ENCODE results near the gene PLIN4. TPM values are rescaled to one million over a fixed set of nuclear protein-coding genes. Genes with fewer than 3 reads are reported as not detected.

PLIN4 gene
- polyA plus RNA-seq, 1 donor (not counting 4 experiments of a cell fraction or from before 2014, with no cell fraction given) = not detected

DNA sequence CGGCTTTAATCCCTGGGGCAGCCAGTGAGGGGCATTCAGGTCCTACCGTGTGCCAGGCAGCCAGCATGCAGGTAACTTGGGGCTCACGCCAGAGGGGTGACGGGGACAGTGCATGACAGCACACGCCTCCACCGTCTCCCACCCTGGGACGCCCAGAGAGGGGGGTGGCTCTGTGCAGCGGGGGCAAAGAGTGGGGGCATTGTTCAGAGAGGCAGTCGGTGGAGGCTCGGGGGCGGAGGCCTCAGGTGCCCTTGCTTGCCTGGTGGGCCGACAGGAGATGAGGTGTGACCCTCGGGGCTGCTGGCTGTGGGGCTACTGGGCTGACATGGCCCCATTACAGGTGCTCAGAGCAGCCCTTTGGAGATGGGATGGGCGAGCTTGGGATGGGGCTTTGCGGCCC lies 18.4 kb downstream of the PLIN4 start:
- H4K20me1 ChIP-seq (ENCODE audit: control insufficient read depth, extremely low read depth, insufficient read depth, low read length) = no peaks in the 10 kb centered on the region
- no peaks in the 10 kb centered on the region for H3K27me3 ChIP-seq (ENCODE audit: control insufficient read depth, extremely low read depth, insufficient read depth, low read length)
- H3K9me3 ChIP-seq (ENCODE audit: control insufficient read depth, low read depth, low read length) = no peaks in the 10 kb centered on the region
- no peaks in the 10 kb centered on the region for H3K9me1 ChIP-seq (ENCODE audit: control insufficient read depth, extremely low read depth, insufficient read depth, low read length)
- peaks cover 18 to 19% of the 10 kb centered on the region in 2 experiments for H3K36me3 ChIP-seq (ENCODE audit: control insufficient read depth in 2 of 2, extremely low read depth in 1 of 2, insufficient read depth in 2 of 2, low read length in 2 of 2)
- dilution Hi-C loops (cut with MboI; ENCODE audit: extremely low pct_ligation_motif_present, low sequenced_read_pairs) = no loop called here
- FAIRE-seq = no peak
- no peak overlapping the region for H3K27ac ChIP-seq (ENCODE audit: control insufficient read depth, insufficient read depth, low read length)
- no peak overlapping the region for H3K4me2 ChIP-seq (ENCODE audit: control insufficient read depth, extremely low read depth, insufficient read depth, low read depth, low read length)
- no peak overlapping the region for H3K9ac ChIP-seq (ENCODE audit: control insufficient read depth, extremely low read depth, insufficient read depth, low read length)
- no peak overlapping the region for H2AFZ ChIP-seq (ENCODE audit: control insufficient read depth, low read length)
- TF ChIP-seq EZH2 (IDR thresholded peaks at IDR 0.05; ENCODE audit: low read length) = no peak
- TF ChIP-seq, protein P1, sequence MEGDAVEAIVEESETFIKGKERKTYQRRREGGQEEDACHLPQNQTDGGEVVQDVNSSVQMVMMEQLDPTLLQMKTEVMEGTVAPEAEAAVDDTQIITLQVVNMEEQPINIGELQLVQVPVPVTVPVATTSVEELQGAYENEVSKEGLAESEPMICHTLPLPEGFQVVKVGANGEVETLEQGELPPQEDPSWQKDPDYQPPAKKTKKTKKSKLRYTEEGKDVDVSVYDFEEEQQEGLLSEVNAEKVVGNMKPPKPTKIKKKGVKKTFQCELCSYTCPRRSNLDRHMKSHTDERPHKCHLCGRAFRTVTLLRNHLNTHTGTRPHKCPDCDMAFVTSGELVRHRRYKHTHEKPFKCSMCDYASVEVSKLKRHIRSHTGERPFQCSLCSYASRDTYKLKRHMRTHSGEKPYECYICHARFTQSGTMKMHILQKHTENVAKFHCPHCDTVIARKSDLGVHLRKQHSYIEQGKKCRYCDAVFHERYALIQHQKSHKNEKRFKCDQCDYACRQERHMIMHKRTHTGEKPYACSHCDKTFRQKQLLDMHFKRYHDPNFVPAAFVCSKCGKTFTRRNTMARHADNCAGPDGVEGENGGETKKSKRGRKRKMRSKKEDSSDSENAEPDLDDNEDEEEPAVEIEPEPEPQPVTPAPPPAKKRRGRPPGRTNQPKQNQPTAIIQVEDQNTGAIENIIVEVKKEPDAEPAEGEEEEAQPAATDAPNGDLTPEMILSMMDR (optimal IDR thresholded peaks at IDR 0.05 in 1 of 3, IDR thresholded peaks at IDR 0.05 in 1 of 3, conservative IDR thresholded peaks at IDR 0.05 in 1 of 3; ENCODE audit: extremely low read depth in 1 of 3, insufficient read depth in 2 of 3, low read length in 3 of 3) = no peak
- no peak for DNase-seq (ENCODE audit: low read depth, low spot score)
- H3K4me3 ChIP-seq (ENCODE audit: control insufficient read depth in 2 of 3, extremely low read depth in 1 of 3, insufficient read depth in 2 of 3, low read depth in 1 of 3, low read length in 3 of 3) = no peak overlapping the region
- no peaks in the 10 kb centered on the region for H3K79me2 ChIP-seq (ENCODE audit: control insufficient read depth, insufficient read depth, low read length)
- no peaks in the 10 kb centered on the region for H3K4me1 ChIP-seq (ENCODE audit: control insufficient read depth, extremely low read depth, insufficient read depth, low read length)

DNA sequence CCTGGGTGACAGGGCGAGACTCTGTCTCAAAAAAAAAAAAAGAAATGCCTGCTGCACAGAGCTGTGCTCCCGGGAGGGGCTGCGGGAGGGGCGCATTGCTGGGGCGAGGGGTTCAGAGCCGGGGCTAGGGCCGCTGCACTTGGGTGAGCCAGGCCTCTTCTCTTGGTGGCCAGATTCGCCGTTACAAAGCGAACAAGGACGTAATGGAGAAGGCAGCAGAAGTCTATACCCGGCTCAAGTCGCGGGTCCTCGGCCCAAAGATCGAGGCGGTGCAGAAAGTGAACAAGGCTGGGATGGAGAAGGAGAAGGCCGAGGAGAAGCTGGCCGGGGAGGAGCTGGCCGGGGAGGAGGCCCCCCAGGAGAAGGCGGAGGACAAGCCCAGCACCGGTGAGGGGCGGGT lies 19.0 kb downstream of the PLIN4 start:
- DNase-seq (ENCODE audit: low read depth, low spot score) = no peak
- no peaks in the 10 kb centered on the region for H3K79me2 ChIP-seq (ENCODE audit: control insufficient read depth, insufficient read depth, low read length)
- H4K20me1 ChIP-seq (ENCODE audit: control insufficient read depth, extremely low read depth, insufficient read depth, low read length) = no peaks in the 10 kb centered on the region
- no peak overlapping the region for H3K27ac ChIP-seq (ENCODE audit: control insufficient read depth, insufficient read depth, low read length)
- no peaks in the 10 kb centered on the region for H3K27me3 ChIP-seq (ENCODE audit: control insufficient read depth, extremely low read depth, insufficient read depth, low read length)
- TF ChIP-seq, protein P1 (optimal IDR thresholded peaks at IDR 0.05 in 1 of 3, IDR thresholded peaks at IDR 0.05 in 1 of 3, conservative IDR thresholded peaks at IDR 0.05 in 1 of 3; ENCODE audit: extremely low read depth in 1 of 3, insufficient read depth in 2 of 3, low read length in 3 of 3) = no peak
- no peak for TF ChIP-seq EZH2 (IDR thresholded peaks at IDR 0.05; ENCODE audit: low read length)
- H3K4me3 ChIP-seq (ENCODE audit: control insufficient read depth in 2 of 3, extremely low read depth in 1 of 3, insufficient read depth in 2 of 3, low read depth in 1 of 3, low read length in 3 of 3) = no peak overlapping the region
- no peak overlapping the region for H3K9ac ChIP-seq (ENCODE audit: control insufficient read depth, extremely low read depth, insufficient read depth, low read length)
- H3K4me1 ChIP-seq (ENCODE audit: control insufficient read depth, extremely low read depth, insufficient read depth, low read length) = no peaks in the 10 kb centered on the region
- peaks cover 15 to 18% of the 10 kb centered on the region in 2 experiments for H3K36me3 ChIP-seq (ENCODE audit: control insufficient read depth in 2 of 2, extremely low read depth in 1 of 2, insufficient read depth in 2 of 2, low read length in 2 of 2)
- H3K9me1 ChIP-seq (ENCODE audit: control insufficient read depth, extremely low read depth, insufficient read depth, low read length) = no peaks in the 10 kb centered on the region
- dilution Hi-C loops (cut with MboI; ENCODE audit: extremely low pct_ligation_motif_present, low sequenced_read_pairs) = no loop called here
- H2AFZ ChIP-seq (ENCODE audit: control insufficient read depth, low read length) = no peak overlapping the region
- H3K4me2 ChIP-seq (ENCODE audit: control insufficient read depth, extremely low read depth, insufficient read depth, low read depth, low read length) = no peak overlapping the region
- no peaks in the 10 kb centered on the region for H3K9me3 ChIP-seq (ENCODE audit: control insufficient read depth, low read depth, low read length)
- no peak for FAIRE-seq

Data from keratinocyte (primary cell).